Measurements from ENCODE around the gene FBXO42. TPM values are rescaled to one million over a fixed set of nuclear protein-coding genes. Genes with fewer than 3 reads are reported as not detected.

Gene FBXO42
- total and polyA plus RNA-seq, 2 of the 8 experiments (the other 6 are each of a cell fraction or from before 2014, with no cell fraction given), result 15.1 to 17.0 TPM

DNA sequence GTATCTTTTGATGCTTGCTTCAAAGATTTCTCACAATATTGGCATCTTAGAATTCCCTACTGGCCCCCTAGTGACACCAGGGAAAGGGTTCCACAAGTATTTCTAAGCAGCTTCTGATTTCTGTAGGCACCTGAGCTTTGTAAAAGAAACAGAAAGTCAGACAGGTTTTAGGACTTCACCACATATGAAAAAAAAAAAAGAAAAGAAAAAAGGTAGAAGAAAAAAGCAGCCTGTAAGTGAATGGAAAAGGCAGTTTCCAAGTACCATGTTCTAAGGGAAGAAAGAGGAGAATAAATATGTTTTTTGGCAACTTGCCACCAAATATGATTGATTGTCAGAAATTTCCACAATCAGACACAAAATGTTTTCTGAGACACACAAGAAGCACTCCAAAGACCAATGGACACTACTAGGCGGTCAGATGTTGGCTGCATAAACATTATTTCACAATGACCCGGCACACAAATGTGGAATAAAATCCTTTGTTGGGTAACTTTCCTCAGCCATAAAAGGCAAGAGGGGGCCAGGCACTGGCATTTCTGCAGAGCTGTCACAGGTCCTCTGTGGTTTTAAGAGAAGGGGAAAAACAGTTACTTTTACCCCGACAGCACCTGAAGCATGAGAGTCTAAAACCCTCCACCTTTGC, 102.6 kb downstream of the FBXO42 start (continued):
- no peak for TF ChIP-seq CTBP2 (IDR thresholded peaks at IDR 0.05; ENCODE audit: borderline replicate concordance, insufficient read depth, insufficient read length, low read length)
- no peak for TF ChIP-seq SRF (IDR thresholded peaks at IDR 0.05; ENCODE audit: low read depth, low read length)
- no peak for TF ChIP-seq JUN (IDR thresholded peaks at IDR 0.05; ENCODE audit: low read depth, low read length)
- no peak for TF ChIP-seq BRCA1 (IDR thresholded peaks at IDR 0.05; ENCODE audit: low read depth, low read length)
- TF ChIP-seq TAF7 (optimal IDR thresholded peaks at IDR 0.05; ENCODE audit: borderline replicate concordance, low read depth, low read length), result no peak
